A673 (cell line): ENCODE results near the gene CNIH1. TPM values are rescaled to one million over a fixed set of nuclear protein-coding genes. Genes with fewer than 3 reads are reported as not detected.

Source experiments
- BruUV-seq: library from RNA; stranded (reverse); fragments of 400-500 nt; replicated peaks from 2 replicates; lab custom pipeline; 2021; lab: Mats Ljungman, UMichigan
- CTCF ChIA-PET: fragments of 300-600 bp; sonication (Branson Sonifier 250); formaldehyde crosslinking; loops from one replicate; lab custom pipeline; 2022; ENCODE audit warnings: antibody characterized with exemption; lab: Charles Lee
- POLR2A ChIA-PET: fragments of 300-600 bp; sonication (Branson Sonifier 250); formaldehyde crosslinking; loops from one replicate; lab custom pipeline; 2022; ENCODE audit warnings: antibody characterized with exemption; ENCODE audit not compliant: low non-redundant PET; lab: Charles Lee
- DNase-seq: peaks from one replicate; pipeline ENCODE4 v3.0.0-alpha.2; 2015; ENCODE audit warnings: low spot score
- H3K27ac ChIP-seq: fragments of 200-600 bp; sonication (generic); 2 replicates; pipeline ENCODE4 v1.5.1; 2016; ENCODE audit warnings: mixed run types, low read depth, mild to moderate bottlenecking, mixed read lengths, antibody characterized with exemption, low read length; ENCODE audit not compliant: poor library complexity, severe bottlenecking
- H3K27me3 ChIP-seq: fragments of 200-600 bp; sonication (generic); replicated peaks from 2 replicates; pipeline ENCODE4 v1.6.1; 2017; ENCODE audit warnings: mixed run types, low read depth, mild to moderate bottlenecking, mixed read lengths, antibody characterized with exemption, low read length; ENCODE audit not compliant: insufficient read depth, poor library complexity
- H3K36me3 ChIP-seq: fragments of 200-600 bp; sonication (generic); 2 replicates; pipeline ENCODE4 v1.6.1; 2016; ENCODE audit warnings: mixed run types, mild to moderate bottlenecking, mixed read lengths, antibody characterized with exemption, low read length; ENCODE audit not compliant: insufficient read depth, poor library complexity, severe bottlenecking
- H3K4me1 ChIP-seq: fragments of 200-600 bp; sonication (generic); 2 replicates; pipeline ENCODE4 v1.6.1; 2017; ENCODE audit warnings: mixed run types, mild to moderate bottlenecking, mixed read lengths, antibody characterized with exemption, low read length; ENCODE audit not compliant: insufficient read depth, poor library complexity, severe bottlenecking
- H3K4me3 ChIP-seq: fragments of 200-600 bp; sonication (generic); 2 replicates; pipeline ENCODE4 v1.5.1; 2016; ENCODE audit warnings: low read depth, mixed run types, mild to moderate bottlenecking, mixed read lengths, low read length; ENCODE audit not compliant: poor library complexity, severe bottlenecking
- H3K9me3 ChIP-seq: fragments of 200-600 bp; sonication (generic); 2 replicates; pipeline ENCODE4 v1.6.1; 2016; ENCODE audit warnings: mixed run types, low read depth, mild to moderate bottlenecking, mixed read lengths, antibody characterized with exemption, low read length; ENCODE audit not compliant: poor library complexity, severe bottlenecking
- EZH2 ChIP-seq: fragments of 200-600 bp; sonication (generic); IDR thresholded peaks from 2 replicates; pipeline ENCODE4 v1.6.1; 2017; ENCODE audit warnings: borderline replicate concordance, low read depth, mild to moderate bottlenecking, mixed read lengths, antibody characterized with exemption, low read length; ENCODE audit not compliant: poor library complexity, severe bottlenecking
- intact Hi-C: fragments of 100-400 bp; cut with micrococcal nuclease; formaldehyde crosslinking; loops from one replicate; pipeline ENCODE4 v1.10.0; 2022; ENCODE audit not compliant: unreplicated experiment
- total RNA-seq: library from RNA; stranded (reverse); gene quantifications from 2 replicates; pipeline ENCODE4 v1.2.3, GENCODE V29; 2021
- TF ChIP-seq, protein P1 (sequence below): fragments of 300-800, 200-600 bp; sonication (generic); conservative IDR thresholded peaks from 2 replicates; pipeline ENCODE4 v1.5.1; 2017; ENCODE audit warnings: low read depth, mild to moderate bottlenecking, antibody characterized with exemption, low read length, moderate library complexity, mixed read lengths

Gene CNIH1
- total RNA-seq, 1 experiment from 2014 or later: 170 TPM

- Histone ChIP-seq H3K4me3 (no peak overlapping the region), H3K9me3 (no peaks in the 10 kb centered on the region), H3K36me3 (no peaks in the 10 kb centered on the region), H3K27ac (no peak overlapping the region), H3K27me3 (no peaks in the 10 kb centered on the region), H3K4me1 (peaks cover 2% of the 10 kb centered on the region)
- POLR2A ChIA-PET: no interaction called here
- CTCF ChIA-PET: no interaction called here
- TF ChIP-seq EZH2: no peak
- TF ChIP-seq, protein P1, sequence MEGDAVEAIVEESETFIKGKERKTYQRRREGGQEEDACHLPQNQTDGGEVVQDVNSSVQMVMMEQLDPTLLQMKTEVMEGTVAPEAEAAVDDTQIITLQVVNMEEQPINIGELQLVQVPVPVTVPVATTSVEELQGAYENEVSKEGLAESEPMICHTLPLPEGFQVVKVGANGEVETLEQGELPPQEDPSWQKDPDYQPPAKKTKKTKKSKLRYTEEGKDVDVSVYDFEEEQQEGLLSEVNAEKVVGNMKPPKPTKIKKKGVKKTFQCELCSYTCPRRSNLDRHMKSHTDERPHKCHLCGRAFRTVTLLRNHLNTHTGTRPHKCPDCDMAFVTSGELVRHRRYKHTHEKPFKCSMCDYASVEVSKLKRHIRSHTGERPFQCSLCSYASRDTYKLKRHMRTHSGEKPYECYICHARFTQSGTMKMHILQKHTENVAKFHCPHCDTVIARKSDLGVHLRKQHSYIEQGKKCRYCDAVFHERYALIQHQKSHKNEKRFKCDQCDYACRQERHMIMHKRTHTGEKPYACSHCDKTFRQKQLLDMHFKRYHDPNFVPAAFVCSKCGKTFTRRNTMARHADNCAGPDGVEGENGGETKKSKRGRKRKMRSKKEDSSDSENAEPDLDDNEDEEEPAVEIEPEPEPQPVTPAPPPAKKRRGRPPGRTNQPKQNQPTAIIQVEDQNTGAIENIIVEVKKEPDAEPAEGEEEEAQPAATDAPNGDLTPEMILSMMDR: no peak
- DNase-seq: no peak
- no TSS peak for BruUV-seq
- intact Hi-C loops: no loop called here
Measured at GRCh38 chr14:54451121-54451601, 10.0 kb upstream of the CNIH1 start.

DNA sequence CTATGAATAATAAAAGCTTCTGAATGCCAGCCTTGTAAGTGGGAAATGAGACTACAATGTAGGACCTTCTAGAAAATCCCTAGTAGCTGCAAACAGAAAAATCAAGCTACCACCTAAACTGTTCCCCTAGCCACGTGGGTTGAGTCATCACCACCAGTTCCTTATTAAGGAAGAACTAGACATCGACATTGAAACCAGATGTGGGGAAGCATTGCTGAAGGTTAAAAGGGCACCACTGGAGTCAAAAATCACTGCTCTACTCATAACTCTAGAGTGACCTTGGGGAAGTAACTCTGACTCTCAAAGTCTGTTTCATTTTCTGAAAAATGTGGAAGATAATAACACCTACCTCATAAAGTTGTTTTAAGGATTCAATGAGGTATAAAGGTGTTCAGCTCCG, 9.4 kb upstream of the CNIH1 start:
- Histone ChIP-seq H3K27me3 (no peaks in the 10 kb centered on the region), H3K27ac (no peak overlapping the region), H3K4me1 (peaks cover 5% of the 10 kb centered on the region), H3K36me3 (no peaks in the 10 kb centered on the region), H3K9me3 (no peaks in the 10 kb centered on the region), H3K4me3 (no peak overlapping the region)
- no TSS peak for BruUV-seq
- ChIA-PET POLR2A (no interaction called here), CTCF (no interaction called here)
- TF ChIP-seq EZH2: no peak
- TF ChIP-seq, protein P1: no peak
- intact Hi-C loops: no loop called here
- no peak for DNase-seq

- TF ChIP-seq, protein P1: no peak
- TF ChIP-seq EZH2: no peak
- ChIA-PET CTCF (no interaction called here), POLR2A (no interaction called here)
- no TSS peak for BruUV-seq
- intact Hi-C loops: no loop called here
- H3K36me3 ChIP-seq: no peaks in the 10 kb centered on the region
- H3K4me3 ChIP-seq: no peak overlapping the region
- no peak for DNase-seq
- no peaks in the 10 kb centered on the region for H3K9me3 ChIP-seq
- no peaks in the 10 kb centered on the region for H3K27me3 ChIP-seq
- no peak overlapping the region for H3K27ac ChIP-seq
- H3K4me1 ChIP-seq: peaks cover 5% of the 10 kb centered on the region
Measured at GRCh38 chr14:54447231-54447692, 6.1 kb upstream of the CNIH1 start.
